Transverse colon (tissue), 4 donors: Measurements from ENCODE around the gene HECA. TPM values are rescaled to one million over a fixed set of nuclear protein-coding genes. Genes with fewer than 3 reads are reported as not detected.

ENCODE experiments used
- DNase-seq: peaks from one replicate; pipeline ENCODE4 v3.0.0-alpha.2; 2019
- H3K27ac ChIP-seq, 4 donors: fragments of 200-600 bp; sonication (generic); 2 replicates each; pipeline ENCODE4 v1.5.1; 2016 to 2018; ENCODE audit warnings: inconsistent platforms in 4 of 4
- H3K27me3 ChIP-seq: fragments of 200-600 bp; sonication (generic); 2 replicates; pipeline ENCODE4 v1.5.1; 2017; ENCODE audit warnings: inconsistent platforms
- H3K36me3 ChIP-seq, 4 donors: fragments of 200-600 bp; sonication (generic); 2 replicates each; pipeline ENCODE4 v1.5.1; 2017 to 2019; ENCODE audit warnings: inconsistent platforms in 4 of 4
- H3K4me1 ChIP-seq, 4 donors: fragments of 200-600 bp; sonication (generic); 2 replicates each; pipeline ENCODE4 v1.5.1; 2017 to 2020; ENCODE audit warnings: inconsistent platforms in 4 of 4
- H3K4me3 ChIP-seq, 4 donors: fragments of 200-600 bp; sonication (generic); 1 replicate in 1 of 4; 2 replicates in 3 of 4; pipeline versions ENCODE4 v1.5.1 to v1.6.1; 2017 to 2019; ENCODE audit warnings: inconsistent platforms in 4 of 4
- H3K9me3 ChIP-seq, 2 donors: fragments of 200-600 bp; sonication (generic); 2 replicates each; pipeline ENCODE4 v1.5.1; 2017 to 2019; ENCODE audit warnings: inconsistent platforms in 2 of 2
- CTCF ChIP-seq, 5 experiments: fragments of 200-600 bp in 3 of 5; fragments of 450-650 bp in 2 of 5; sonication (generic) in 3 of 5; IDR thresholded peaks; 1 replicate in 2 of 5; 2 replicates in 3 of 5; pipeline ENCODE4 v1.5.1; 2016 to 2017; ENCODE audit warnings: antibody characterized with exemption in 5 of 5, inconsistent platforms in 3 of 5, mild to moderate bottlenecking in 2 of 5, moderate library complexity in 1 of 5
- EP300 ChIP-seq: sonication (generic); formaldehyde crosslinking; IDR thresholded peaks from one replicate; pipeline ENCODE4 v1.6.1; 2017; ENCODE audit warnings: antibody characterized with exemption, low read depth
- POLR2A ChIP-seq: fragments of 450-650 bp; IDR thresholded peaks from one replicate; pipeline ENCODE4 v1.6.1; 2016; ENCODE audit warnings: antibody characterized with exemption, mild to moderate bottlenecking, moderate library complexity
- POLR2AphosphoS5 ChIP-seq, 3 donors: sonication (generic); formaldehyde crosslinking; IDR thresholded peaks; one replicate each; pipeline ENCODE4 v1.6.1; 2016; ENCODE audit warnings: antibody characterized with exemption in 3 of 3
- WGBS, 2 donors: methylation state at CpG; one replicate each; pipeline ENCODE4 v1.1.5; 2018; ENCODE audit warnings: low coverage in 1 of 2; 5-methylcytosine and 5-hydroxymethylcytosine counted together
- in situ Hi-C, 4 donors: fragments of 200-750 bp; cut with MboI; loops; one replicate each; pipeline versions ENCODE4 v1.15.0 to v1.15.1; 2017; ENCODE audit warnings: low sequenced_read_pairs in 3 of 4, low pct_ligation_motif_present in 1 of 4, low pct_unique_long_range_greater_than_20kb in 1 of 4
- intact Hi-C: fragments of 100-400 bp; cut with DNase I; formaldehyde crosslinking; loops from one replicate; pipeline ENCODE4 v1.15.1; 2023; ENCODE audit warnings: low total_unique reads
- total RNA-seq, 4 donors: library from RNA; depleted of rRNA; stranded (reverse); fragments of >200 nt; gene quantifications; one replicate each; pipeline ENCODE4 v1.1.0, GENCODE V29; 2016

Gene HECA
- total RNA-seq, 4 donors from 2014 or later = 34.4 to 53.7 (median 45.5) TPM

- Histone ChIP-seq H3K4me3 (no peak overlapping the region), H3K27me3 (no peaks in the 10 kb centered on the region), H3K27ac (no peak overlapping the region), H3K4me1 (peaks cover 14 to 78% (median 36%) of the 10 kb centered on the region in 4 donors), H3K36me3 (no peaks in the 10 kb centered on the region), H3K9me3 (no peaks in the 10 kb centered on the region)
- no peak for DNase-seq
- intact Hi-C loops (no loop called here), in situ Hi-C loops (no loop called here)
- TF ChIP-seq POLR2AphosphoS5 (IDR thresholded peaks at IDR 0.05) (no peak), CTCF (IDR thresholded peaks at IDR 0.05) (no peak), EP300 (no peak), POLR2A (no peak)
- WGBS, 2 donors = 93 to 100% methylated on average over 2 to 4 of the region's 4 CpGs
Observed at GRCh38 chr6:139159016-139159415, 24.1 kb downstream of the HECA start.

- no peak for DNase-seq
- Histone ChIP-seq H3K9me3 (no peaks in the 10 kb centered on the region), H3K4me1 (peaks cover 9 to 69% (median 34%) of the 10 kb centered on the region in 4 donors), H3K36me3 (no peaks in the 10 kb centered on the region), H3K4me3 (no peak overlapping the region), H3K27me3 (no peaks in the 10 kb centered on the region), H3K27ac (peak overlapping the region in 3 of 4 donors; percentile 14 to 33 (median 33))
- intact Hi-C loops (no loop called here), in situ Hi-C loops (no loop called here)
- no peak for TF ChIP-seq CTCF (IDR thresholded peaks at IDR 0.05)
- peak in 1 of 3 donors; percentile 18 for TF ChIP-seq POLR2AphosphoS5 (IDR thresholded peaks at IDR 0.05)
- WGBS, 2 donors = 38% methylated on average over 1 of the region's 1 CpG; no CpG with 5 or more reads in 1 of the 2 donors
Observed at GRCh38 chr6:139161169-139161568, 26.3 kb downstream of the HECA start.

GRCh38 chr6:139161817-139162284, 27.0 kb downstream of the HECA start:
- in situ Hi-C loops (no loop called here), intact Hi-C loops (no loop called here)
- Histone ChIP-seq H3K27me3 (no peaks in the 10 kb centered on the region), H3K36me3 (peaks cover 0 to 7% (median 3%) of the 10 kb centered on the region in 4 donors), H3K4me3 (no peak overlapping the region), H3K9me3 (no peaks in the 10 kb centered on the region), H3K27ac (peak overlapping the region in 3 of 4 donors; percentile 14 to 33 (median 33)), H3K4me1 (peaks cover 9 to 62% (median 27%) of the 10 kb centered on the region in 4 donors)
- DNase-seq = no peak
- TF ChIP-seq CTCF (IDR thresholded peaks at IDR 0.05) = no peak
- no peak for TF ChIP-seq POLR2A
- no peak for TF ChIP-seq POLR2AphosphoS5 (IDR thresholded peaks at IDR 0.05)
- no peak for TF ChIP-seq EP300
- 69% methylated on average over 3 of the region's 3 CpGs; no CpG with 5 or more reads in 1 of the 2 donors for WGBS, 2 donors

- Histone ChIP-seq H3K36me3 (peaks cover 0 to 11% (median 4%) of the 10 kb centered on the region in 4 donors), H3K9me3 (no peaks in the 10 kb centered on the region), H3K4me3 (no peak overlapping the region), H3K4me1 (peaks cover 9 to 44% (median 18%) of the 10 kb centered on the region in 4 donors), H3K27me3 (no peaks in the 10 kb centered on the region), H3K27ac (no peak overlapping the region)
- in situ Hi-C loops (no loop called here), intact Hi-C loops (no loop called here)
- DNase-seq = no peak
- no peak for TF ChIP-seq EP300
- no peak for TF ChIP-seq POLR2AphosphoS5 (IDR thresholded peaks at IDR 0.05)
- TF ChIP-seq CTCF (IDR thresholded peaks at IDR 0.05) = no peak
- TF ChIP-seq POLR2A = no peak
- WGBS, 2 donors = 89% methylated on average over 3 of the region's 3 CpGs; no CpG with 5 or more reads in 1 of the 2 donors
Observed at GRCh38 chr6:139164001-139164400, 29.1 kb downstream of the HECA start.
